Nephron (organoid): ENCODE data around the gene PRDM16.

Experiments
- H3K27ac Mint-ChIP-seq, 3 experiments: 2 replicates each; pipeline ENCODE4 v1.8.0; 2020; ENCODE audit warnings: mixed read lengths in 3 of 3, mild to moderate bottlenecking in 2 of 3, moderate library complexity in 1 of 3
- H3K27me3 Mint-ChIP-seq: 2 replicates; pipeline ENCODE4 v1.8.0; 2021; ENCODE audit warnings: low read depth, mild to moderate bottlenecking, moderate library complexity, mixed read lengths
- H3K36me3 Mint-ChIP-seq: 2 replicates; pipeline ENCODE4 v1.8.0; 2020; ENCODE audit warnings: low read depth, mixed read lengths
- H3K4me1 Mint-ChIP-seq: 2 replicates; pipeline ENCODE4 v1.8.0; 2020; ENCODE audit warnings: mixed read lengths
- H3K4me3 Mint-ChIP-seq, 3 experiments: 2 replicates each; pipeline ENCODE4 v1.8.0; 2020; ENCODE audit warnings: mild to moderate bottlenecking in 3 of 3, mixed read lengths in 3 of 3, moderate library complexity in 2 of 3
- H3K9me3 Mint-ChIP-seq: 2 replicates; pipeline ENCODE4 v1.8.0; 2020; ENCODE audit warnings: mixed read lengths
- CTCF ChIP-seq, 3 experiments: fragments of 200-600 bp; sonication (generic); IDR thresholded peaks; one replicate each; pipeline ENCODE4 v1.5.0; 2021; ENCODE audit warnings: antibody characterized with exemption in 3 of 3; ENCODE audit not compliant: unreplicated experiment in 3 of 3

The PRDM16 gene

GRCh38 chr1:3367376-3367775 lies 298.4 kb downstream of the PRDM16 start:
- Mint-ChIP-seq H3K27me3 (peaks cover 88% of the 10 kb centered on the region), H3K4me1 (peaks cover 39% of the 10 kb centered on the region), H3K4me3 (no peak overlapping the region), H3K36me3 (no peaks in the 10 kb centered on the region), H3K9me3 (no peaks in the 10 kb centered on the region), H3K27ac (peak overlapping the region in 1 of 3 experiments; percentile 1)
- no peak for TF ChIP-seq CTCF (IDR thresholded peaks at IDR 0.05; ENCODE audit: unreplicated experiment in 3 of 3)

GRCh38 chr1:3368059-3368458 lies 299.1 kb downstream of the PRDM16 start:
- TF ChIP-seq CTCF (IDR thresholded peaks at IDR 0.05; ENCODE audit: unreplicated experiment in 3 of 3), result no peak
- peaks cover 85% of the 10 kb centered on the region for H3K27me3 Mint-ChIP-seq
- H3K4me3 Mint-ChIP-seq, result no peak overlapping the region
- peaks cover 43% of the 10 kb centered on the region for H3K4me1 Mint-ChIP-seq
- H3K27ac Mint-ChIP-seq, result peak overlapping the region in 1 of 3 experiments; percentile 1
- no peaks in the 10 kb centered on the region for H3K9me3 Mint-ChIP-seq
- H3K36me3 Mint-ChIP-seq, result no peaks in the 10 kb centered on the region

GRCh38 chr1:3368711-3369445 lies 299.9 kb downstream of the PRDM16 start:
- H3K9me3 Mint-ChIP-seq, result no peaks in the 10 kb centered on the region
- H3K36me3 Mint-ChIP-seq, result no peaks in the 10 kb centered on the region
- peaks cover 43% of the 10 kb centered on the region for H3K4me1 Mint-ChIP-seq
- H3K27ac Mint-ChIP-seq, result peak overlapping the region in 2 of 3 experiments; percentile 49 to 78
- TF ChIP-seq CTCF (IDR thresholded peaks at IDR 0.05; ENCODE audit: unreplicated experiment in 3 of 3), result no peak
- H3K27me3 Mint-ChIP-seq, result peaks cover 84% of the 10 kb centered on the region
- H3K4me3 Mint-ChIP-seq, result no peak overlapping the region

GRCh38 chr1:3369446-3370076 lies 300.6 kb downstream of the PRDM16 start:
- H3K27me3 Mint-ChIP-seq, result peaks cover 85% of the 10 kb centered on the region
- H3K9me3 Mint-ChIP-seq, result no peaks in the 10 kb centered on the region
- no peak for TF ChIP-seq CTCF (IDR thresholded peaks at IDR 0.05; ENCODE audit: unreplicated experiment in 3 of 3)
- H3K36me3 Mint-ChIP-seq, result no peaks in the 10 kb centered on the region
- peaks cover 43% of the 10 kb centered on the region for H3K4me1 Mint-ChIP-seq
- H3K4me3 Mint-ChIP-seq, result no peak overlapping the region
- peak overlapping the region in 2 of 3 experiments; percentile 49 to 78 for H3K27ac Mint-ChIP-seq

GRCh38 chr1:3370856-3371703 lies 302.1 kb downstream of the PRDM16 start:
- Mint-ChIP-seq H3K4me3 (no peak overlapping the region), H3K9me3 (no peaks in the 10 kb centered on the region), H3K27ac (no peak overlapping the region), H3K27me3 (peaks cover 87% of the 10 kb centered on the region), H3K36me3 (no peaks in the 10 kb centered on the region), H3K4me1 (peaks cover 37% of the 10 kb centered on the region)
- TF ChIP-seq CTCF (IDR thresholded peaks at IDR 0.05; ENCODE audit: unreplicated experiment in 3 of 3), result no peak
